Smooth muscle cell (in vitro differentiated cells): Measurements from ENCODE around the gene ZNF276. TPM values are rescaled to one million over a fixed set of nuclear protein-coding genes. Genes with fewer than 3 reads are reported as not detected.

ENCODE experiments used
- DNase-seq: peaks from one replicate; lab custom pipeline; 2025; ENCODE audit not compliant: unreplicated experiment; lab: John Stamatoyannopoulos, UW
- H2AFZ ChIP-seq: fragments of 200-600 bp; sonication (generic); 2 replicates; pipeline ENCODE4 v1.6.0; 2016; ENCODE audit warnings: antibody characterized with exemption, low read depth, mild to moderate bottlenecking
- H3F3A ChIP-seq: fragments of 200-600 bp; sonication (generic); 2 replicates; pipeline ENCODE4 v1.6.0; 2017; ENCODE audit warnings: antibody characterized with exemption, low read depth
- H3K27ac ChIP-seq: fragments of 200-600 bp; sonication (generic); 2 replicates; pipeline ENCODE4 v1.5.1; 2016; ENCODE audit warnings: low read depth, mild to moderate bottlenecking
- H3K27me3 ChIP-seq: fragments of 200-600 bp; sonication (generic); 2 replicates; pipeline ENCODE4 v1.6.1; 2016; ENCODE audit warnings: low read depth, mild to moderate bottlenecking
- H3K36me3 ChIP-seq: fragments of 200-600 bp; sonication (generic); 2 replicates; pipeline ENCODE4 v1.5.1; 2016; ENCODE audit warnings: low read depth
- H3K4me1 ChIP-seq: fragments of 200-600 bp; sonication (generic); 2 replicates; pipeline ENCODE4 v1.5.1; 2016; ENCODE audit warnings: low read depth
- H3K4me2 ChIP-seq: fragments of 200-600 bp; sonication (generic); 2 replicates; pipeline ENCODE4 v1.6.0; 2016; ENCODE audit warnings: mild to moderate bottlenecking
- H3K4me3 ChIP-seq: fragments of 200-600 bp; sonication (generic); 2 replicates; pipeline ENCODE4 v1.5.1; 2016; ENCODE audit warnings: mild to moderate bottlenecking
- H3K79me2 ChIP-seq: fragments of 200-600 bp; sonication (generic); 2 replicates; pipeline ENCODE4 v1.6.0; 2016; ENCODE audit warnings: low read depth, mild to moderate bottlenecking
- H3K9ac ChIP-seq: fragments of 200-600 bp; sonication (generic); 2 replicates; pipeline ENCODE4 v1.6.0; 2016; ENCODE audit warnings: low read depth
- H3K9me3 ChIP-seq: fragments of 200-600 bp; sonication (generic); replicated peaks from 2 replicates; pipeline ENCODE4 v1.5.1; 2016; ENCODE audit warnings: low read depth
- H4K20me1 ChIP-seq: fragments of 200-600 bp; sonication (generic); 2 replicates; pipeline ENCODE4 v1.6.0; 2016; ENCODE audit warnings: low read depth
- CTCF ChIP-seq: fragments of 200-600 bp; sonication (generic); IDR thresholded peaks from 2 replicates; pipeline ENCODE4 v1.5.1; 2017; ENCODE audit warnings: borderline replicate concordance, mild to moderate bottlenecking, antibody characterized with exemption; ENCODE audit not compliant: insufficient read depth, poor library complexity, severe bottlenecking
- WGBS: methylation state at CpG from one replicate; pipeline ENCODE4 v1.1.7; 2016; ENCODE audit warnings: low lambda C conversion rate; 5-methylcytosine and 5-hydroxymethylcytosine counted together
- polyA plus RNA-seq: library from polyadenylated mRNA; unstranded; fragments of >200 nt; fragmentation: Nextera tagmentation; extraction: Ambion mirVana; gene quantifications from 2 replicates; pipeline ENCODE4 v1.2.1, GENCODE V29; 2016
- total RNA-seq: library from RNA; depleted of rRNA; stranded (reverse); fragments of >200 nt; gene quantifications from 2 replicates; pipeline ENCODE4 v1.2.3, GENCODE V29; 2014

Gene ZNF276
- total and polyA plus RNA-seq, 2 experiments from 2014 or later, result 8.0 to 11.0 TPM

GRCh38 chr16:89748921-89749320 lies 27.6 kb downstream of the ZNF276 start:
- Histone ChIP-seq H3K4me1 (no peaks in the 10 kb centered on the region), H3K4me3 (no peak overlapping the region), H3K9me3 (no peaks in the 10 kb centered on the region), H3K36me3 (no peaks in the 10 kb centered on the region), H3K4me2 (no peak overlapping the region), H3K9ac (no peak overlapping the region), H2AFZ (no peak overlapping the region), H3K27me3 (no peaks in the 10 kb centered on the region), H3K79me2 (no peaks in the 10 kb centered on the region), H4K20me1 (no peaks in the 10 kb centered on the region), H3F3A (no peaks in the 10 kb centered on the region), H3K27ac (no peak overlapping the region)
- WGBS, result 98% methylated on average over 11 of the region's 11 CpGs
- no peak for DNase-seq
- TF ChIP-seq CTCF, result no peak

GRCh38 chr16:89749637-89750036 lies 28.3 kb downstream of the ZNF276 start:
- Histone ChIP-seq H2AFZ (no peak overlapping the region), H3K4me3 (no peak overlapping the region), H3K4me2 (no peak overlapping the region), H3K9me3 (no peaks in the 10 kb centered on the region), H3K9ac (no peak overlapping the region), H3K79me2 (no peaks in the 10 kb centered on the region), H3K36me3 (no peaks in the 10 kb centered on the region), H3F3A (no peaks in the 10 kb centered on the region), H3K27me3 (no peaks in the 10 kb centered on the region), H4K20me1 (no peaks in the 10 kb centered on the region), H3K27ac (no peak overlapping the region), H3K4me1 (no peaks in the 10 kb centered on the region)
- TF ChIP-seq CTCF, result no peak
- 95% methylated on average over 10 of the region's 10 CpGs for WGBS
- DNase-seq, result no peak

GRCh38 chr16:89759746-89760340 lies 38.5 kb downstream of the ZNF276 start:
- Histone ChIP-seq H3K27me3 (no peaks in the 10 kb centered on the region), H3F3A (no peaks in the 10 kb centered on the region), H3K36me3 (no peaks in the 10 kb centered on the region), H3K4me2 (no peak overlapping the region), H2AFZ (no peak overlapping the region), H3K79me2 (no peaks in the 10 kb centered on the region), H3K4me3 (no peak overlapping the region), H3K9me3 (no peaks in the 10 kb centered on the region), H3K4me1 (no peaks in the 10 kb centered on the region), H4K20me1 (no peaks in the 10 kb centered on the region), H3K9ac (no peak overlapping the region), H3K27ac (no peak overlapping the region)
- no peak for TF ChIP-seq CTCF
- no peak for DNase-seq
- WGBS, result 92% methylated on average over 26 of the region's 26 CpGs

- no peak overlapping the region for H3K4me3 ChIP-seq
- TF ChIP-seq CTCF, result no peak
- no peak overlapping the region for H3K9ac ChIP-seq
- H3K4me2 ChIP-seq, result no peak overlapping the region
- no peaks in the 10 kb centered on the region for H3F3A ChIP-seq
- H4K20me1 ChIP-seq, result no peaks in the 10 kb centered on the region
- no peaks in the 10 kb centered on the region for H3K9me3 ChIP-seq
- DNase-seq, result no peak
- H3K79me2 ChIP-seq, result no peaks in the 10 kb centered on the region
- no peak overlapping the region for H3K27ac ChIP-seq
- H3K4me1 ChIP-seq, result no peaks in the 10 kb centered on the region
- no peaks in the 10 kb centered on the region for H3K36me3 ChIP-seq
- no peak overlapping the region for H2AFZ ChIP-seq
- H3K27me3 ChIP-seq, result no peaks in the 10 kb centered on the region
- WGBS, result 98% methylated on average over 17 of the region's 17 CpGs
Observed at GRCh38 chr16:89761304-89761922, 40.1 kb downstream of the ZNF276 start.
